SK-N-SH treated with all-trans-retinoic acid at 6 μM for 48 hours (cell line): ENCODE measurements around the gene CGB5.

Experiments used
- ATAC-seq: fragments of 200-7000 bp; cut with Tn5 transposase; 3 replicates; pipeline ENCODE4 v1.9.1; 2020; ENCODE audit warnings: mild to moderate bottlenecking, moderate library complexity
- ARNTL ChIP-seq: fragments of 450-650 bp; formaldehyde crosslinking; IDR thresholded peaks from 2 replicates; pipeline ENCODE4 v1.5.0; 2020; ENCODE audit warnings: low read depth, mild to moderate bottlenecking, moderate library complexity, borderline replicate concordance
- BACH2 ChIP-seq: fragments of 250-450 bp; sonication (Bioruptor Pico); IDR thresholded peaks from 2 replicates; pipeline ENCODE4 v1.9.0; 2021; ENCODE audit warnings: mild to moderate bottlenecking, borderline replicate concordance
- CSDC2 ChIP-seq: fragments of 250-450 bp; sonication (Bioruptor Pico); IDR thresholded peaks from 2 replicates; pipeline ENCODE4 v1.5.0; 2020; ENCODE audit warnings: mild to moderate bottlenecking, moderate library complexity
- ESRRG ChIP-seq: fragments of 250-450 bp; sonication (Bioruptor Pico); IDR thresholded peaks from 2 replicates; pipeline ENCODE4 v1.6.1; 2021; ENCODE audit warnings: mild to moderate bottlenecking
- GLIS3 ChIP-seq: fragments of 250-450 bp; sonication (Bioruptor Pico); IDR thresholded peaks from 2 replicates; pipeline ENCODE4 v1.5.0; 2020; ENCODE audit warnings: mild to moderate bottlenecking, moderate library complexity
- ISL1 ChIP-seq: fragments of 250-450 bp; sonication (Bioruptor Pico); IDR thresholded peaks from 2 replicates; pipeline ENCODE4 v2.1.2; 2022; ENCODE audit warnings: mild to moderate bottlenecking, moderate library complexity
- OSR1 ChIP-seq: fragments of 250-450 bp; sonication (Bioruptor Pico); IDR thresholded peaks from 2 replicates; pipeline ENCODE4 v1.8.0; 2022; ENCODE audit warnings: moderate library complexity, mild to moderate bottlenecking, inconsistent platforms
- PATZ1 ChIP-seq: fragments of 250-450 bp; sonication (Bioruptor Pico); IDR thresholded peaks from 2 replicates; pipeline ENCODE4 v1.8.0; 2020; ENCODE audit warnings: mild to moderate bottlenecking, moderate library complexity, borderline replicate concordance
- PPARA ChIP-seq: fragments of 250-450 bp; sonication (Bioruptor Pico); IDR thresholded peaks from 2 replicates; pipeline ENCODE4 v1.5.0; 2020; ENCODE audit warnings: mild to moderate bottlenecking, borderline replicate concordance
- RARB ChIP-seq: fragments of 250-450 bp; sonication (Bioruptor Pico); IDR thresholded peaks from 2 replicates; pipeline ENCODE4 v1.8.0; 2021; ENCODE audit warnings: mild to moderate bottlenecking, moderate library complexity
- SNAI2 ChIP-seq: fragments of 250-450 bp; sonication (Bioruptor Pico); IDR thresholded peaks from 2 replicates; pipeline ENCODE4 v1.5.0; 2020; ENCODE audit warnings: mild to moderate bottlenecking, moderate library complexity
- TCF4 ChIP-seq: fragments of 250-450 bp; sonication (Bioruptor Pico); IDR thresholded peaks from 2 replicates; pipeline ENCODE4 v1.8.0; 2021; ENCODE audit warnings: mild to moderate bottlenecking, moderate library complexity, borderline replicate concordance
- TOX ChIP-seq: fragments of 250-450 bp; sonication (Bioruptor Pico); IDR thresholded peaks from 2 replicates; pipeline ENCODE4 v1.8.0; 2021; ENCODE audit warnings: mild to moderate bottlenecking, moderate library complexity, borderline replicate concordance
- ZC3H10 ChIP-seq: fragments of 250-450 bp; sonication (Bioruptor Pico); IDR thresholded peaks from 2 replicates; pipeline ENCODE4 v1.5.1; 2021; ENCODE audit warnings: mild to moderate bottlenecking, moderate library complexity
- ZFP30 ChIP-seq: fragments of 450-650 bp; formaldehyde crosslinking; IDR thresholded peaks from 2 replicates; pipeline ENCODE4 v1.5.0; 2022; ENCODE audit warnings: mild to moderate bottlenecking, moderate library complexity
- ZNF565 ChIP-seq: fragments of 450-650 bp; formaldehyde crosslinking; conservative IDR thresholded peaks from 2 replicates; pipeline ENCODE4 v1.5.0; 2020; ENCODE audit warnings: low read depth, mild to moderate bottlenecking, moderate library complexity
- TF ChIP-seq, protein P1 (sequence below): fragments of 250-450 bp; sonication (Bioruptor Pico); IDR thresholded peaks from 2 replicates; pipeline ENCODE4 v1.5.1; 2021; ENCODE audit warnings: mild to moderate bottlenecking, moderate library complexity
- TF ChIP-seq, protein P2 (sequence below): fragments of 250-450 bp; sonication (Bioruptor Pico); IDR thresholded peaks from 2 replicates; pipeline ENCODE4 v1.8.0; 2021; ENCODE audit warnings: low read depth, mild to moderate bottlenecking, moderate library complexity, borderline replicate concordance
- TF ChIP-seq, protein P3 (sequence below): fragments of 250-450 bp; sonication (Bioruptor Pico); IDR thresholded peaks from 2 replicates; pipeline ENCODE4 v1.5.0; 2020; ENCODE audit warnings: mild to moderate bottlenecking, moderate library complexity
- TF ChIP-seq, protein P4 (sequence below): fragments of 250-450 bp; sonication (Bioruptor Pico); IDR thresholded peaks from 2 replicates; pipeline ENCODE4 v1.5.1; 2020; ENCODE audit warnings: low read depth, mild to moderate bottlenecking, moderate library complexity

CGB5 gene

GRCh38 chr19:49014123-49014869, 29.4 kb upstream of the CGB5 start:
- no peak for ATAC-seq
- no peak for TF ChIP-seq ARNTL
- TF ChIP-seq, protein P1, sequence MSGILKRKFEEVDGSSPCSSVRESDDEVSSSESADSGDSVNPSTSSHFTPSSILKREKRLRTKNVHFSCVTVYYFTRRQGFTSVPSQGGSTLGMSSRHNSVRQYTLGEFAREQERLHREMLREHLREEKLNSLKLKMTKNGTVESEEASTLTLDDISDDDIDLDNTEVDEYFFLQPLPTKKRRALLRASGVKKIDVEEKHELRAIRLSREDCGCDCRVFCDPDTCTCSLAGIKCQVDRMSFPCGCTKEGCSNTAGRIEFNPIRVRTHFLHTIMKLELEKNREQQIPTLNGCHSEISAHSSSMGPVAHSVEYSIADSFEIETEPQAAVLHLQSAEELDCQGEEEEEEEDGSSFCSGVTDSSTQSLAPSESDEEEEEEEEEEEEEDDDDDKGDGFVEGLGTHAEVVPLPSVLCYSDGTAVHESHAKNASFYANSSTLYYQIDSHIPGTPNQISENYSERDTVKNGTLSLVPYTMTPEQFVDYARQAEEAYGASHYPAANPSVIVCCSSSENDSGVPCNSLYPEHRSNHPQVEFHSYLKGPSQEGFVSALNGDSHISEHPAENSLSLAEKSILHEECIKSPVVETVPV (CRISPR knock-in tag): no peak
- no peak for TF ChIP-seq ISL1
- no peak for TF ChIP-seq PPARA
- no peak for TF ChIP-seq SNAI2 (CRISPR knock-in tag)
- TF ChIP-seq GLIS3 (CRISPR knock-in tag): no peak
- no peak for TF ChIP-seq ZC3H10
- TF ChIP-seq OSR1 (CRISPR knock-in tag): no peak
- TF ChIP-seq RARB (CRISPR knock-in tag): no peak
- TF ChIP-seq ESRRG: no peak
- TF ChIP-seq CSDC2 (CRISPR knock-in tag): no peak
- no peak for TF ChIP-seq ZFP30 (CRISPR knock-in tag)

DNA sequence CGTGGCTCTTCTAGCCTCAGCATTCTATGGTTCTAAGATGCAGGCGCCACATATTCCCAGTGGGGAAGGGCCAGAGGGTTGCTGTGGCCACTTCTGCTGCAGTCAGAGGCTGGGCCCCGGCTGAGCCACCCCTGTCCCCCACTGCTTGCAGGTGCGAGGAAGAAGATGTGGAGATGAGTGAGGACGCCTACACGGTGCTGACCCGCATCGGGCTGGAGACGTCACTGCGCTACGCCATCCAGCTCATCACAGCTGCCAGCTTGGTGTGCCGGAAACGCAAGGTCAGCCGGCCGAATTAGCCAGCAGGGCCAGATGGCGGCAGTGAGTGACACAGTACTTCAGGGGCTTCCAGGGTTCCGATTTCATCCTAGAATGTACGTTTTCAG, 28.8 kb upstream of the CGB5 start:
- ATAC-seq: no peak
- TF ChIP-seq ZC3H10 (no peak), ISL1 (no peak), PATZ1 (CRISPR knock-in tag) (no peak), TCF4 (CRISPR knock-in tag) (no peak), CSDC2 (CRISPR knock-in tag) (no peak), PPARA (no peak)
- TF ChIP-seq, all 23 proteins: peak for 0

GRCh38 chr19:49016067-49016839, 27.4 kb upstream of the CGB5 start:
- TF ChIP-seq CSDC2 (CRISPR knock-in tag) (no peak), TCF4 (CRISPR knock-in tag) (no peak), ZNF565 (CRISPR knock-in tag) (no peak), SNAI2 (CRISPR knock-in tag) (no peak), RARB (CRISPR knock-in tag) (no peak), BACH2 (CRISPR knock-in tag) (no peak), TOX (CRISPR knock-in tag) (no peak), OSR1 (CRISPR knock-in tag) (no peak), ZC3H10 (no peak), ZFP30 (CRISPR knock-in tag) (no peak), PATZ1 (CRISPR knock-in tag) (no peak), GLIS3 (CRISPR knock-in tag) (no peak), PPARA (no peak), ISL1 (no peak)
- TF ChIP-seq, protein P2, sequence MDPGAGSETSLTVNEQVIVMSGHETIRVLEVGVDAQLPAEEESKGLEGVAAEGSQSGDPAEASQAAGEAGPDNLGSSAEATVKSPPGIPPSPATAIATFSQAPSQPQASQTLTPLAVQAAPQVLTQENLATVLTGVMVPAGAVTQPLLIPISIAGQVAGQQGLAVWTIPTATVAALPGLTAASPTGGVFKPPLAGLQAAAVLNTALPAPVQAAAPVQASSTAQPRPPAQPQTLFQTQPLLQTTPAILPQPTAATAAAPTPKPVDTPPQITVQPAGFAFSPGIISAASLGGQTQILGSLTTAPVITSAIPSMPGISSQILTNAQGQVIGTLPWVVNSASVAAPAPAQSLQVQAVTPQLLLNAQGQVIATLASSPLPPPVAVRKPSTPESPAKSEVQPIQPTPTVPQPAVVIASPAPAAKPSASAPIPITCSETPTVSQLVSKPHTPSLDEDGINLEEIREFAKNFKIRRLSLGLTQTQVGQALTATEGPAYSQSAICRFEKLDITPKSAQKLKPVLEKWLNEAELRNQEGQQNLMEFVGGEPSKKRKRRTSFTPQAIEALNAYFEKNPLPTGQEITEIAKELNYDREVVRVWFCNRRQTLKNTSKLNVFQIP (CRISPR knock-in tag): no peak
- TF ChIP-seq, protein P3, sequence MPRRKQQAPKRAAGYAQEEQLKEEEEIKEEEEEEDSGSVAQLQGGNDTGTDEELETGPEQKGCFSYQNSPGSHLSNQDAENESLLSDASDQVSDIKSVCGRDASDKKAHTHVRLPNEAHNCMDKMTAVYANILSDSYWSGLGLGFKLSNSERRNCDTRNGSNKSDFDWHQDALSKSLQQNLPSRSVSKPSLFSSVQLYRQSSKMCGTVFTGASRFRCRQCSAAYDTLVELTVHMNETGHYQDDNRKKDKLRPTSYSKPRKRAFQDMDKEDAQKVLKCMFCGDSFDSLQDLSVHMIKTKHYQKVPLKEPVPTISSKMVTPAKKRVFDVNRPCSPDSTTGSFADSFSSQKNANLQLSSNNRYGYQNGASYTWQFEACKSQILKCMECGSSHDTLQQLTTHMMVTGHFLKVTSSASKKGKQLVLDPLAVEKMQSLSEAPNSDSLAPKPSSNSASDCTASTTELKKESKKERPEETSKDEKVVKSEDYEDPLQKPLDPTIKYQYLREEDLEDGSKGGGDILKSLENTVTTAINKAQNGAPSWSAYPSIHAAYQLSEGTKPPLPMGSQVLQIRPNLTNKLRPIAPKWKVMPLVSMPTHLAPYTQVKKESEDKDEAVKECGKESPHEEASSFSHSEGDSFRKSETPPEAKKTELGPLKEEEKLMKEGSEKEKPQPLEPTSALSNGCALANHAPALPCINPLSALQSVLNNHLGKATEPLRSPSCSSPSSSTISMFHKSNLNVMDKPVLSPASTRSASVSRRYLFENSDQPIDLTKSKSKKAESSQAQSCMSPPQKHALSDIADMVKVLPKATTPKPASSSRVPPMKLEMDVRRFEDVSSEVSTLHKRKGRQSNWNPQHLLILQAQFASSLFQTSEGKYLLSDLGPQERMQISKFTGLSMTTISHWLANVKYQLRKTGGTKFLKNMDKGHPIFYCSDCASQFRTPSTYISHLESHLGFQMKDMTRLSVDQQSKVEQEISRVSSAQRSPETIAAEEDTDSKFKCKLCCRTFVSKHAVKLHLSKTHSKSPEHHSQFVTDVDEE (CRISPR knock-in tag): no peak
- TF ChIP-seq, protein P1 (CRISPR knock-in tag): no peak
- TF ChIP-seq, protein P4, sequence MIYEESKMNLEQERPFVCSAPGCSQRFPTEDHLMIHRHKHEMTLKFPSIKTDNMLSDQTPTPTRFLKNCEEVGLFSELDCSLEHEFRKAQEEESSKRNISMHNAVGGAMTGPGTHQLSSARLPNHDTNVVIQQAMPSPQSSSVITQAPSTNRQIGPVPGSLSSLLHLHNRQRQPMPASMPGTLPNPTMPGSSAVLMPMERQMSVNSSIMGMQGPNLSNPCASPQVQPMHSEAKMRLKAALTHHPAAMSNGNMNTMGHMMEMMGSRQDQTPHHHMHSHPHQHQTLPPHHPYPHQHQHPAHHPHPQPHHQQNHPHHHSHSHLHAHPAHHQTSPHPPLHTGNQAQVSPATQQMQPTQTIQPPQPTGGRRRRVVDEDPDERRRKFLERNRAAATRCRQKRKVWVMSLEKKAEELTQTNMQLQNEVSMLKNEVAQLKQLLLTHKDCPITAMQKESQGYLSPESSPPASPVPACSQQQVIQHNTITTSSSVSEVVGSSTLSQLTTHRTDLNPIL: no peak
- no peak for ATAC-seq
